IgD-negative memory B cell (primary cell): ENCODE data around the gene LIMA1. TPM values are rescaled to one million over a fixed set of nuclear protein-coding genes. Genes with fewer than 3 reads are reported as not detected.
"Not testable (repeated sequence)": the region's sequence is repeated elsewhere in the genome, so short reads cannot be mapped to it uniquely, and the experiment has no call there.

Experiments used
- H3K27ac Mint-ChIP-seq, 3 donors: one replicate each; pipeline ENCODE4 v1.8.0; 2020 to 2022; ENCODE audit warnings: mild to moderate bottlenecking in 3 of 3, mixed read lengths in 3 of 3, moderate library complexity in 1 of 3
- H3K27me3 Mint-ChIP-seq: one replicate; pipeline ENCODE4 v1.8.0; 2021; ENCODE audit warnings: mixed read lengths
- H3K36me3 Mint-ChIP-seq: one replicate; pipeline ENCODE4 v1.8.0; 2020; ENCODE audit warnings: mild to moderate bottlenecking, mixed read lengths
- H3K4me1 Mint-ChIP-seq, 3 donors: one replicate each; pipeline ENCODE4 v1.8.0; 2020 to 2022; ENCODE audit warnings: mixed read lengths in 3 of 3, mild to moderate bottlenecking in 1 of 3
- H3K4me3 Mint-ChIP-seq, 4 donors: one replicate each; pipeline ENCODE4 v1.8.0; 2020 to 2022; ENCODE audit warnings: mild to moderate bottlenecking in 4 of 4, mixed read lengths in 4 of 4, moderate library complexity in 3 of 4
- H3K9me3 Mint-ChIP-seq, 3 donors: one replicate each; pipeline ENCODE4 v1.8.0; 2020 to 2021; ENCODE audit warnings: mixed read lengths in 3 of 3, mild to moderate bottlenecking in 1 of 3
- polyA plus RNA-seq: library from polyadenylated mRNA; unstranded; fragments of 300-500 nt; fragmentation: Illumina TruSeq; gene quantifications from one replicate; pipeline ENCODE4 v1.2.3, GENCODE V29; 2021

Gene LIMA1
- 1.5 TPM for polyA plus RNA-seq

DNA sequence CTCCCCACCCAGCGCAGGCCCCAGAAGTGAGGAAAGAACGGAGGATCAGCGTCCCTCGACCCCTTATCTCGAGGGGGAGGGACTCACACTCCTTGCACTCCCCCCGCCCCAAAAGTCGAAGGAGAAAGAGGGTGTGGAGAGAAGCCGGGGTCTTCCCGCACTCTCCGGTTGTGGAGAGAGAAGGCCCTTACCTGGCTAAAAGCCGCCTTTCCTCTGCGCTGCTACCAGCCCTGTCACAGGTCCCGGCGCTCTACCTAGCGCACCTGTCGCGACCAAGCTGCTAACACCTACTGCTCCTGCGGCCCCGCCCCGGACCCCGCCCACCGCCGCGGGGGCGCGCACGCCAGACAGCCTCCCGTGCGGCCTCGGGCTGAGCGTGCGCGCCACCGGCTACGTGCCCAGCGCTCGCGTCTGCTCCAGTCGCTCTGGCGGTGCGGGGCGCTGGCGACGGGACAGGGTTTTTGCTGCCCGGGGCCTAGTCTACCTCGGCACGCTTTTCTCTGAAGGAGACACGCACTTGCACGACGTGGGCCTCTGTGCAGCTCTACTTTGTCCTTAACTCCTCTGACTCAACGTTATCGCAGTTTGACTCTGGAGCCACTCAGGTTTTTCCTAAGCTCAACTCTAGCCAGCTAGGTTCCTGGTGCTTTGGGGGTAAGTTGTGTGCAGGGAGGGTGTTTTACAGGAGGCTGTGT, at the start of gene LIMA1:
LIMA1 (minus strand) TSS at position 292 of the 695 bp plus-strand sequence. CDS start 34,769 bp downstream, outside the sequence.
- peak within 1 kb of the TSS; percentile 76 to 97 (median 93) for H3K4me3 Mint-ChIP-seq
- peaks cover 5 to 13% (median 8%) of the 10 kb centered on the region in 3 donors for H3K4me1 Mint-ChIP-seq
- H3K36me3 Mint-ChIP-seq: peaks cover 1% of the 10 kb centered on the region
- no peaks in the 10 kb centered on the region for H3K9me3 Mint-ChIP-seq
- peaks cover 3% of the 10 kb centered on the region for H3K27me3 Mint-ChIP-seq
- peak within 1 kb of the TSS; percentile 48 to 89 (median 62) for H3K27ac Mint-ChIP-seq

- H3K4me3 Mint-ChIP-seq: no peak overlapping the region
Observed at GRCh38 chr12:50331745-50332144, 48.4 kb upstream of the LIMA1 start.

DNA sequence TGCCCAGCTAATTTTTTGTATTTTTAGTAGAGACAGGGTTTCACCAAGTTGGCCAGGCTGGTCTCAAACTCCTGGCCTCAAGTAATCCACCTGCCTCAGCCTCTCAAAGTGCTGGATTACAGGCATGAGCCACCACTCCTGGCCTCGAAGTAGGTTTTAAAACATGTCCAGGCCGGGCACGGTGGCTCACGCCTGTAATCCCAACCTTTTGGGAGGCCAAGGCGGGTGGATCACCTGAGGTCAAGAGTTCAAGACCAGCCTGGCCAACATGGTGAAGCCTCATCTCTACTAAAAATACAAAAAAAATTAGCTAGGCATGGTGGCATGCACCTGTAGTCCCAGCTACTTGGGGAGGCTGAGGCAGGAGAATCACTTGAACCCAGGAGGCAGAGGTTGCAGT, 45.3 kb upstream of the LIMA1 start:
- H3K4me1 Mint-ChIP-seq, H3K27me3 Mint-ChIP-seq, H3K4me3 Mint-ChIP-seq, H3K9me3 Mint-ChIP-seq, H3K36me3 Mint-ChIP-seq, H3K27ac Mint-ChIP-seq: not testable (repeated sequence)

More at GRCh38 chr12:50331745-50332144, 48.4 kb upstream of the LIMA1 start:
- H3K27ac Mint-ChIP-seq: no peak overlapping the region
- H3K9me3 Mint-ChIP-seq: no peaks in the 10 kb centered on the region
- H3K4me1 Mint-ChIP-seq: no peaks in the 10 kb centered on the region
- H3K27me3 Mint-ChIP-seq: no peaks in the 10 kb centered on the region
- no peaks in the 10 kb centered on the region for H3K36me3 Mint-ChIP-seq

GRCh38 chr12:50326590-50327284, 43.4 kb upstream of the LIMA1 start:
- Mint-ChIP-seq H3K9me3 (no peaks in the 10 kb centered on the region), H3K4me3 (no peak overlapping the region), H3K4me1 (no peaks in the 10 kb centered on the region), H3K27ac (no peak overlapping the region), H3K27me3 (no peaks in the 10 kb centered on the region), H3K36me3 (no peaks in the 10 kb centered on the region)

GRCh38 chr12:50325890-50326391, 42.6 kb upstream of the LIMA1 start:
- H3K4me3 Mint-ChIP-seq: no peak overlapping the region
- no peaks in the 10 kb centered on the region for H3K27me3 Mint-ChIP-seq
- no peaks in the 10 kb centered on the region for H3K4me1 Mint-ChIP-seq
- no peaks in the 10 kb centered on the region for H3K9me3 Mint-ChIP-seq
- no peaks in the 10 kb centered on the region for H3K36me3 Mint-ChIP-seq
- no peak overlapping the region for H3K27ac Mint-ChIP-seq

DNA sequence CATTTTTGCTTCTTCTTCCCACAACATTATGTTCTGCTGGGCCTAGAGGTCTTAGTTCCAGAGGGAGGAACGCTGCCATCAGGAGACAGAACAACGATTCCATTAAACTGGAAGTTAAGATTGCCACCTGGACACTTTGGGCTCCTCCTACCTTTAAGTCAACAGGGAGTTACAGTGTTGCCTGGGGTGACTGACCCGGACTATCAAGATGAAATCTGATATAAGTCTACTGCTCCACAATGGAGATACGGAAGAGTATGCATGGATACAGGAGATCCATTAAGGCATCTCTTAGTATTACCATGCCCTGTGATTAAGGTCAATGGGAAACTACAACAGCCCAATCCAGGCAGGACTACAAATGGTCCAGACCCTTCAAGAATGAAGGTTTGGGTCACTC, 41.5 kb upstream of the LIMA1 start:
- H3K4me1 Mint-ChIP-seq, H3K27ac Mint-ChIP-seq, H3K9me3 Mint-ChIP-seq, H3K36me3 Mint-ChIP-seq, H3K4me3 Mint-ChIP-seq, H3K27me3 Mint-ChIP-seq: not testable (repeated sequence)

- not testable (repeated sequence) for H3K9me3 Mint-ChIP-seq, H3K27me3 Mint-ChIP-seq, H3K4me1 Mint-ChIP-seq, H3K36me3 Mint-ChIP-seq, H3K27ac Mint-ChIP-seq, H3K4me3 Mint-ChIP-seq
Observed at GRCh38 chr12:50324077-50324476, 40.8 kb upstream of the LIMA1 start.

DNA sequence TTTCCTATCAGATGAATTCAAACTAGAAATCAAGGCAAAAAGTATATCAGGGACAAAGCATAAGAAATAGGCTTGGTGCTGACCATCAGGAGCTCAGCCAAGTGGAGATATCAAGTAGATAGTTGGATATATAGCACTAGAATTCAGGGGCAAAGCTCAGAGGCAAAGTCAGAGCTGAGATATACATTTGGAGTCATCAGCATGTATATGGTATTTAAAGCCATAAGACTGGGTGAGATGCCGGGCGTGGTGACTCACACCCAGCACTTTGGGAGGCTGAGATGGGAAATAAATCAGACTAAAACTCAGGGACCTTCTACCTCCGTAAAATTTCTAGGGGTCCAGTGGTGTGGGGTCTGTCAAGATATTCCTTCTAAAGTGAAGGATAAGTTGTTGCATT, 38.9 kb upstream of the LIMA1 start:
- H3K36me3 Mint-ChIP-seq: no peaks in the 10 kb centered on the region
- H3K4me3 Mint-ChIP-seq: no peak overlapping the region
- no peaks in the 10 kb centered on the region for H3K27me3 Mint-ChIP-seq
- no peaks in the 10 kb centered on the region for H3K4me1 Mint-ChIP-seq
- no peaks in the 10 kb centered on the region for H3K9me3 Mint-ChIP-seq
- H3K27ac Mint-ChIP-seq: peak overlapping the region in 1 of 3 donors; percentile 51

DNA sequence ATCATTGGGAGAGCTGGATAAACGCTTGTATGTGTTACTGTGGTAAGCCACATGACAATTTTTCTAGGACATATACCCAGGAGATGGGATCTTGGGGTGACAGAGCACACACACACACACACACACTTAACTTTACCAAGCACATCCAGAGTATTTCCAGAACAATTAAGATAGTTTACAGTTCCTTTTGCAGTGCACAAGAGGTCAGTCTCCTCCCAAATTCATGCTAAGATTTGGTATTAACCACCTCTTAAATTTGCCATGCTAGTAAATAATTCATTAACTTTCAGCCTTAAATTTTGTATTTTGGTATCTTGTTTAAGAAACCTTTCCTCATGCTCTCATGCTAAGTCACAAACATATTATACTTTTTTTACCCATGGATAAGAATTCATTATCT, 33.9 kb upstream of the LIMA1 start:
- H3K36me3 Mint-ChIP-seq: no peaks in the 10 kb centered on the region
- no peaks in the 10 kb centered on the region for H3K27me3 Mint-ChIP-seq
- H3K4me3 Mint-ChIP-seq: no peak overlapping the region
- H3K27ac Mint-ChIP-seq: no peak overlapping the region
- no peaks in the 10 kb centered on the region for H3K9me3 Mint-ChIP-seq
- no peaks in the 10 kb centered on the region for H3K4me1 Mint-ChIP-seq

- no peaks in the 10 kb centered on the region for H3K36me3 Mint-ChIP-seq
- no peak overlapping the region for H3K4me3 Mint-ChIP-seq
- no peaks in the 10 kb centered on the region for H3K27me3 Mint-ChIP-seq
- H3K4me1 Mint-ChIP-seq: no peaks in the 10 kb centered on the region
- no peaks in the 10 kb centered on the region for H3K9me3 Mint-ChIP-seq
- no peak overlapping the region for H3K27ac Mint-ChIP-seq
Observed at GRCh38 chr12:50315803-50316202, 32.5 kb upstream of the LIMA1 start.

DNA sequence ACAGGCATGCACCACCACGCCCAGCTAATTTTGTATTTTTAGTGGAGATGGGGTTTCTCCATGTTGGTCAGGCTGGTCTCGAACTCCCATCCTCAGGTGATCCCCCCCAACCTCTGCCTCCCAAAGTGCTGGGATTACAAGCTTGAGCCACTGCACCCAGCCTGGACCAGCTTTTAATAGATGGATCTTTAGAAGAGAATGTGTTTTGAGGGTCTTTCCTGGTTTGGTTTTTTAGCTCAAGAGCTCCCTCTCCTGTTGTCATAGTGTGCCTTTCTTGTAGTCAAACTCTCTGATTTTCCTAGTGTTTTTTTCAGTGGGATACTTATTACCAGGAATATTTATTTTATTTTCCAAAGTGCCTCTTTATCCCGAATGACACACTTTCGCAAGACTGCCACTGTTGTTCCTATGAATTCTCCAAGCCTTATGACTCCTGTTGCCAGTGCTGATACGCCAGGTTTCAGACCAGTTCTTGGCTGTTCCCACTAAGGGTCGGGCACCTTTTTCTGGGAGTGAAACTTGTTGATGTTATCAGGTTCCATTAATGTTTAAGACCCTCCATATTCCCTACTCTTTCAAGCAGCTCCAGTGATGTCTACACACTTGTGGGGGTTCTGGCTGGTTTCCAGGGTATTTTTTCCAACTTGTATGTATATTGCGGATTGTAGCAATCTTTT, 31.5 kb upstream of the LIMA1 start:
- Mint-ChIP-seq H3K4me3 (no peak overlapping the region), H3K27ac (no peak overlapping the region), H3K9me3 (no peaks in the 10 kb centered on the region), H3K36me3 (peaks cover 3% of the 10 kb centered on the region), H3K4me1 (no peaks in the 10 kb centered on the region), H3K27me3 (no peaks in the 10 kb centered on the region)

- not testable (repeated sequence) for H3K36me3 Mint-ChIP-seq, H3K9me3 Mint-ChIP-seq, H3K27ac Mint-ChIP-seq, H3K4me1 Mint-ChIP-seq, H3K27me3 Mint-ChIP-seq, H3K4me3 Mint-ChIP-seq
Observed at GRCh38 chr12:50313971-50314370, 30.7 kb upstream of the LIMA1 start.

DNA sequence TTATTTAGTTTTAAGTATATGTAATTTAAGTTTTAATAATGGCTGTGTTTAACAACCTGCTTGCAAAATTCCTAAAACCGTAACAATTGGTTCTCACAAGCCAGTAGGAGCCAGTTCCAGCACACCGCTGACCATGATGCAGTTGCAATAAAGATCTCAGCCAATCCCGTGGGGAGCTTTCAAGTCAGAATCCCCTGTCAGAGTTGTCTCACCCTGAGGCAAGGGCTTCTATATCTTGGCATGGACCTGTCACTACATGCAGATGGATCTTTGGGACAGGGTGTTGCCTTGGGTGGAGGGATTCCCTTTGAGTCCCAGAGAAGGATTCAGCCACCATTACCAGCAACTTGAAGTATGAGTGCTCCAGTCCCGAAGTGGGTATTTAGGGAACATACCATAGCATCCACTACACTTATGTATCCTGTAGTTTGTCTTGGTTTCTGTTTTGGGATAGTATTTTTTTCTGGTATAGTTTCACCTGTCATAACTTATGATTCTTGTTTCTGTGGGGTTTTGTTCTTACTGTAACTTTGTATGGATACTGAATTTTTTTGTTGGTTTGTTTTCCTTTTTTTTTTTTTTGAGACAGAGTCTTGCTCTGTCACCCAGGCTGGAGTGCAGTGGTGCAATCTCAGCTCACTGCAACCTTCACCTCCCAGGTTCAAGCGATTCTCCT, 30.1 kb upstream of the LIMA1 start:
- H3K4me1 Mint-ChIP-seq: no peaks in the 10 kb centered on the region
- no peaks in the 10 kb centered on the region for H3K27me3 Mint-ChIP-seq
- H3K9me3 Mint-ChIP-seq: no peaks in the 10 kb centered on the region
- peaks cover 4% of the 10 kb centered on the region for H3K36me3 Mint-ChIP-seq
- no peak overlapping the region for H3K27ac Mint-ChIP-seq
- no peak overlapping the region for H3K4me3 Mint-ChIP-seq

DNA sequence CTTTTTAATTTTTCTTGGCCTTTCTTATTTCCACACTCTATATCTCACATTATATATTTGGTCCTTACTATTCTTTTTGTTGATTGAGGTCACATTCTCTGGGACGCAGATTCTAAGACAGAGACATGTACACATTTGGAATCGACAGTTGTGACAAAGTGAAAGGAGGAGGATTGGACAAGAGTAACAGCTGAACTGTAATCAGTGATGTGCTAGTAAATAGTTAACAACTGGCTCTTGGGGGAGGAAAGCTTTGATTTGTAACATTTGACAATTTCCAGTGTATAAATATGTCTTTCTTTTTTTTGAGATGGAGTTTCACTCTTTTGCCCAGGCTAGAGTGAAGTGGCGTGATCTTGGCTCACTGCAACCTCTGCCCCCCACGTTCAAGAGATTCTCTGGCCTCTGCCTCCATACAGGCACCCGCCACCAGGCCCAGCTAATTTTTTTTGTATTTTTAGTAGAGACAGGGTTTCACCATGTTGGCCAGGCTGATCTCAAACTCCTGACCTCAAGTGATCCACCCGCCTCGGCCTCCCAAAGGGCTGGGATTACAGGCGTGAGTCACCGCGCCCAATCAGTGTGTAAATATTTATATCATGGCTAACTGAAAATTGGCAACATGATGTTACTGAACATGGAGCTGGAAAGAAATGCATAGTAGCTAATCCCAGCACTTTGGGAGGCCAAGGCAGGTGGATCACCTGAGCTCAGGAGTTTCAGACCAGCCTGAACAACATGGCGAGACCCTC, 28.7 kb upstream of the LIMA1 start:
- H3K27me3 Mint-ChIP-seq, H3K9me3 Mint-ChIP-seq, H3K4me1 Mint-ChIP-seq, H3K4me3 Mint-ChIP-seq, H3K27ac Mint-ChIP-seq, H3K36me3 Mint-ChIP-seq: not testable (repeated sequence)

DNA sequence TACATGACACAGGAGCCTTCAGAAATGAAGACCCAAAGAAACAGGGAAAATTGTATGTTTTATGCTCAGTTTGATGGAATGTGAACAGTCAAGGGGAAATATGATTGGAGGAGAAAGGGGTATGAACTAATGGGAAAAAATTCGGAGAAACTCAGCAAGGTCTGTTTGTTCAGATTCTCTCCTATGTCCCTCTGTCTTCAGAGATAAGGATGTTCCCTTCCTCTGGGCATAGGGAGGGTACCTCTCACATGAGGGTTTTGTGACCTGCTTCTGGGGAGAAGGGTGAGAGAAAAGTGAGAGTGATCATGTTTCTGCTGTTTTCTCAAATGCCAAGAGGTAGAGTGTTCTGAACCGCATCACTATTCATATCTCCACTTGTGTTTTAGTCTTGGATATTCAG, 26.6 kb upstream of the LIMA1 start:
- peaks cover 0 to 1% (median 0%) of the 10 kb centered on the region in 3 donors for H3K4me1 Mint-ChIP-seq
- H3K4me3 Mint-ChIP-seq: no peak overlapping the region
- no peak overlapping the region for H3K27ac Mint-ChIP-seq
- no peaks in the 10 kb centered on the region for H3K9me3 Mint-ChIP-seq
- peaks cover 4% of the 10 kb centered on the region for H3K36me3 Mint-ChIP-seq
- H3K27me3 Mint-ChIP-seq: no peaks in the 10 kb centered on the region
